ENCODE data around the gene IFI6. TPM values are rescaled to one million over a fixed set of nuclear protein-coding genes. Genes with fewer than 3 reads are reported as not detected.

The IFI6 gene
- 23.2 to 36.1 TPM (median 25.0 TPM) in 3 replicates for total RNA-seq
- long read RNA-seq, transcript IFI6-202 (5 exons, 841 nt) = major isoform, 16 of 18 reads
- long read RNA-seq, partial matches to known transcripts = 0 of 18 reads
- long read RNA-seq, other reads (novel, unspliced or antisense) = 0 of 18 reads

- Mint-ChIP-seq H3K4me3 (ENCODE audit: unreplicated experiment) (peak within 1 kb of the TSS; percentile 78), H3K27me3 (ENCODE audit: low read depth) (no peaks in the 10 kb centered on the region), H3K36me3 (ENCODE audit: low read depth) (peaks cover 2% of the 10 kb centered on the region), H3K4me1 (ENCODE audit: low read depth) (peaks cover 32% of the 10 kb centered on the region), H3K27ac (ENCODE audit: unreplicated experiment) (peak within 1 kb of the TSS; percentile 98), H3K9me3 (ENCODE audit: low read depth) (no peaks in the 10 kb centered on the region)
- TF ChIP-seq, protein P1, sequence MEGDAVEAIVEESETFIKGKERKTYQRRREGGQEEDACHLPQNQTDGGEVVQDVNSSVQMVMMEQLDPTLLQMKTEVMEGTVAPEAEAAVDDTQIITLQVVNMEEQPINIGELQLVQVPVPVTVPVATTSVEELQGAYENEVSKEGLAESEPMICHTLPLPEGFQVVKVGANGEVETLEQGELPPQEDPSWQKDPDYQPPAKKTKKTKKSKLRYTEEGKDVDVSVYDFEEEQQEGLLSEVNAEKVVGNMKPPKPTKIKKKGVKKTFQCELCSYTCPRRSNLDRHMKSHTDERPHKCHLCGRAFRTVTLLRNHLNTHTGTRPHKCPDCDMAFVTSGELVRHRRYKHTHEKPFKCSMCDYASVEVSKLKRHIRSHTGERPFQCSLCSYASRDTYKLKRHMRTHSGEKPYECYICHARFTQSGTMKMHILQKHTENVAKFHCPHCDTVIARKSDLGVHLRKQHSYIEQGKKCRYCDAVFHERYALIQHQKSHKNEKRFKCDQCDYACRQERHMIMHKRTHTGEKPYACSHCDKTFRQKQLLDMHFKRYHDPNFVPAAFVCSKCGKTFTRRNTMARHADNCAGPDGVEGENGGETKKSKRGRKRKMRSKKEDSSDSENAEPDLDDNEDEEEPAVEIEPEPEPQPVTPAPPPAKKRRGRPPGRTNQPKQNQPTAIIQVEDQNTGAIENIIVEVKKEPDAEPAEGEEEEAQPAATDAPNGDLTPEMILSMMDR (IDR thresholded peaks at IDR 0.05) = peak; percentile 70
- no peak for DNase-seq (ENCODE audit: low spot score)
Measured at GRCh38 chr1:27671964-27672749, at the start of gene IFI6. Gene IFI6 (minus strand): TSS chr1:27672192. CDS start chr1:27669314, 2,878 bp downstream.

GRCh38 chr1:27719286-27720251, 47.6 kb upstream of the IFI6 start:
- TF ChIP-seq, protein P1 (IDR thresholded peaks at IDR 0.05) = peak; percentile 64
- H3K9me3 Mint-ChIP-seq (ENCODE audit: low read depth) = peaks cover 11% of the 10 kb centered on the region
- peaks cover 28% of the 10 kb centered on the region for H3K27me3 Mint-ChIP-seq (ENCODE audit: low read depth)
- DNase-seq (ENCODE audit: low spot score) = no peak
- peaks cover 6% of the 10 kb centered on the region for H3K36me3 Mint-ChIP-seq (ENCODE audit: low read depth)
- no peak overlapping the region for H3K27ac Mint-ChIP-seq (ENCODE audit: unreplicated experiment)
- peaks cover 1% of the 10 kb centered on the region for H3K4me1 Mint-ChIP-seq (ENCODE audit: low read depth)
- H3K4me3 Mint-ChIP-seq (ENCODE audit: unreplicated experiment) = no peak overlapping the region

DNA sequence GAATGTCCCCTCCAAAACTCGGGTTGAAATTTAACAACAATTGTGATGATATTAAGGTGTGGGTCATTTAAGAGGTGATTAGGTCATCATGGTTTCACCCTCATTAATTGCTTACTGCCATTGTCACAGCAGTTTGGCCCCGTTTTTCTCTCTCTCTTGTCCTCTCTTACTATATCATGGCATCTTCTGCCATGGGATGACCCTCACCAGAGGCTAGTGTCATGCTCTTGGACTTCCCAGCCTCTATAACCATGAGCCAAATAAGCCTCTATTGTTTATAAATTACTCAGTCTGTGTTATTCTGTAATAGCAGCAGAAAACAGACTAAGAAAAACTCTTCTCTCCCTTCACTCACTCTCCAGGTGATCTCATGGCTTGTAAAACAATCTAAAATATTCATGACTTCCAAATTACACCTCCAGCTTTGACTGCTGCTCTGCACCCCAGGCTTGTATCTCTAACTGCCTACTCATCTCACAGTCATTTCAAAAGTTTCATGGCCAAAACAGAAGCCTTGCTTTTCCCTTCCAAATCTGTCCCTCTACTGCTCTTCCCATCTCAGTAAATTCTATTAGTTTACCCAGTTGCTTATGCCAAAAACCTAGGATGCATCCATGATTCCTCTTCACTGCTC, 44.4 kb upstream of the IFI6 start:
- Mint-ChIP-seq H3K36me3 (ENCODE audit: low read depth) (peaks cover 6% of the 10 kb centered on the region), H3K27me3 (ENCODE audit: low read depth) (peaks cover 31% of the 10 kb centered on the region), H3K4me3 (ENCODE audit: unreplicated experiment) (no peak overlapping the region), H3K4me1 (ENCODE audit: low read depth) (no peaks in the 10 kb centered on the region), H3K9me3 (ENCODE audit: low read depth) (peaks cover 11% of the 10 kb centered on the region), H3K27ac (ENCODE audit: unreplicated experiment) (no peak overlapping the region)
- TF ChIP-seq, protein P1 (IDR thresholded peaks at IDR 0.05) = no peak
- DNase-seq (ENCODE audit: low spot score) = no peak

GRCh38 chr1:27713869-27714513, 42.0 kb upstream of the IFI6 start:
- Mint-ChIP-seq H3K36me3 (ENCODE audit: low read depth) (peaks cover 6% of the 10 kb centered on the region), H3K9me3 (ENCODE audit: low read depth) (peaks cover 11% of the 10 kb centered on the region), H3K27me3 (ENCODE audit: low read depth) (peaks cover 19% of the 10 kb centered on the region), H3K27ac (ENCODE audit: unreplicated experiment) (no peak overlapping the region), H3K4me3 (ENCODE audit: unreplicated experiment) (no peak overlapping the region), H3K4me1 (ENCODE audit: low read depth) (no peaks in the 10 kb centered on the region)
- TF ChIP-seq, protein P1 (IDR thresholded peaks at IDR 0.05) = no peak
- no peak for DNase-seq (ENCODE audit: low spot score)

Data from chondrocyte (in vitro differentiated cells).